Esophagus (tissue), 2 donors: ENCODE results near the gene STAT3. TPM values are rescaled to one million over a fixed set of nuclear protein-coding genes. Genes with fewer than 3 reads are reported as not detected.
A peak's percentile ranks its signal among the peaks of the same experiment; 100 is the strongest.

Source experiments
- H3K27ac ChIP-seq, 2 donors: one replicate each; pipeline ENCODE4 v1.5.1; 2013; ENCODE audit warnings: low read depth in 2 of 2, mild to moderate bottlenecking in 2 of 2, inconsistent platforms in 1 of 2, low read length in 1 of 2, moderate library complexity in 1 of 2
- H3K27me3 ChIP-seq, 2 donors: one replicate each; pipeline ENCODE4 v1.6.1; 2013; ENCODE audit warnings: low read length in 2 of 2, control low read depth in 1 of 2, mild to moderate bottlenecking in 1 of 2; ENCODE audit not compliant: insufficient read depth in 2 of 2, control insufficient read depth in 1 of 2
- H3K36me3 ChIP-seq, 2 donors: one replicate each; pipeline ENCODE4 v1.6.1; 2013; ENCODE audit warnings: low read length in 1 of 2; ENCODE audit not compliant: control insufficient read depth in 2 of 2, insufficient read depth in 2 of 2
- H3K4me1 ChIP-seq, 2 donors: one replicate each; pipeline ENCODE4 v1.6.1; 2013; ENCODE audit warnings: low read length in 1 of 2; ENCODE audit not compliant: control insufficient read depth in 2 of 2, insufficient read depth in 2 of 2
- H3K4me3 ChIP-seq, 2 donors: one replicate each; pipeline ENCODE4 v1.5.1; 2013; ENCODE audit warnings: low read length in 2 of 2, mild to moderate bottlenecking in 2 of 2, low read depth in 1 of 2, moderate library complexity in 1 of 2
- H3K9me3 ChIP-seq, 2 donors: one replicate each; pipeline ENCODE4 v1.6.1; 2013; ENCODE audit warnings: mild to moderate bottlenecking in 2 of 2, low read depth in 1 of 2, low read length in 1 of 2, moderate library complexity in 1 of 2; ENCODE audit not compliant: control insufficient read depth in 2 of 2, insufficient read depth in 1 of 2
- WGBS, 2 donors: extraction: QIAGEN DNeasy Blood & Tissue Kit; methylation state at CpG; one replicate each; pipeline ENCODE4 v1.1.7; 2013; 5-methylcytosine and 5-hydroxymethylcytosine counted together
- polyA plus RNA-seq, 2 donors: library from polyadenylated mRNA; stranded (reverse); fragments of 200-250 nt; gene quantifications; one replicate each; pipeline ENCODE4 v1.2.3, GENCODE V29; 2013
- donor health status: healthy with polysubstance abuse.
- donor health status: Bipolar disorder and iron deficiency.

STAT3 gene
- polyA plus RNA-seq, 2 donors: 30.8 to 64.2 TPM

- peaks cover 12 to 14% of the 10 kb centered on the region in 2 donors for H3K36me3 ChIP-seq
- no peaks in the 10 kb centered on the region for H3K4me1 ChIP-seq
- no peak overlapping the region for H3K27ac ChIP-seq
- H3K9me3 ChIP-seq: no peaks in the 10 kb centered on the region
- H3K4me3 ChIP-seq: no peak overlapping the region
- no peaks in the 10 kb centered on the region for H3K27me3 ChIP-seq
These were observed 47.5 kb downstream of the STAT3 start for GRCh38 chr17:42340691-42341127.

- Histone ChIP-seq H3K9me3 (no peaks in the 10 kb centered on the region), H3K36me3 (peaks cover 12 to 15% of the 10 kb centered on the region in 2 donors), H3K27me3 (no peaks in the 10 kb centered on the region), H3K4me1 (no peaks in the 10 kb centered on the region), H3K4me3 (no peak overlapping the region), H3K27ac (no peak overlapping the region)
- 91 to 97% methylated on average over 5 of the region's 5 CpGs for WGBS, 2 donors
These were observed 49.0 kb downstream of the STAT3 start for GRCh38 chr17:42339221-42339620.

GRCh38 chr17:42338427-42338985 is 49.7 kb downstream of the STAT3 start:
- Histone ChIP-seq H3K27ac (no peak overlapping the region), H3K27me3 (no peaks in the 10 kb centered on the region), H3K4me3 (no peak overlapping the region), H3K4me1 (no peaks in the 10 kb centered on the region), H3K36me3 (peaks cover 14 to 16% of the 10 kb centered on the region in 2 donors), H3K9me3 (no peaks in the 10 kb centered on the region)
- 88% methylated on average over 4 of the region's 4 CpGs for WGBS, 2 donors

- Histone ChIP-seq H3K27ac (peak overlapping the region in 1 of 2 donors; percentile 63), H3K36me3 (peaks cover 20 to 22% of the 10 kb centered on the region in 2 donors), H3K4me3 (no peak overlapping the region), H3K27me3 (no peaks in the 10 kb centered on the region), H3K4me1 (no peaks in the 10 kb centered on the region), H3K9me3 (no peaks in the 10 kb centered on the region)
- WGBS, 2 donors: 64 to 66% methylated on average over 15 of the region's 15 CpGs
These were observed 50.8 kb downstream of the STAT3 start for GRCh38 chr17:42337442-42337841.

- Histone ChIP-seq H3K27me3 (no peaks in the 10 kb centered on the region), H3K36me3 (peaks cover 20 to 23% of the 10 kb centered on the region in 2 donors), H3K9me3 (no peaks in the 10 kb centered on the region), H3K27ac (no peak overlapping the region), H3K4me1 (no peaks in the 10 kb centered on the region), H3K4me3 (no peak overlapping the region)
- 83 to 88% methylated on average over 3 of the region's 3 CpGs for WGBS, 2 donors
These were observed 53.6 kb downstream of the STAT3 start for GRCh38 chr17:42334677-42335076.

GRCh38 chr17:42333053-42333452 is 55.2 kb downstream of the STAT3 start:
- 43 to 62% methylated on average over 1 of the region's 1 CpG for WGBS, 2 donors
- H3K9me3 ChIP-seq: no peaks in the 10 kb centered on the region
- H3K4me1 ChIP-seq: peaks cover 0 to 2% of the 10 kb centered on the region in 2 donors
- no peak overlapping the region for H3K27ac ChIP-seq
- H3K4me3 ChIP-seq: no peak overlapping the region
- peaks cover 16 to 28% of the 10 kb centered on the region in 2 donors for H3K36me3 ChIP-seq
- H3K27me3 ChIP-seq: no peaks in the 10 kb centered on the region

- peak overlapping the region; percentile 73 to 85 for H3K27ac ChIP-seq
- no peaks in the 10 kb centered on the region for H3K9me3 ChIP-seq
- H3K27me3 ChIP-seq: no peaks in the 10 kb centered on the region
- peaks cover 16 to 21% of the 10 kb centered on the region in 2 donors for H3K36me3 ChIP-seq
- 29 to 36% methylated on average over 11 of the region's 11 CpGs for WGBS, 2 donors
- no peak overlapping the region for H3K4me3 ChIP-seq
- H3K4me1 ChIP-seq: peaks cover 0 to 2% of the 10 kb centered on the region in 2 donors
These were observed 58.9 kb downstream of the STAT3 start for GRCh38 chr17:42329025-42329976.

GRCh38 chr17:42325026-42325425 is 63.2 kb downstream of the STAT3 start:
- H3K27me3 ChIP-seq: no peaks in the 10 kb centered on the region
- 40 to 69% methylated on average over 7 of the region's 7 CpGs for WGBS, 2 donors

GRCh38 chr17:42323268-42323773 is 64.9 kb downstream of the STAT3 start:
- peak overlapping the region in 1 of 2 donors; percentile 68 for H3K27ac ChIP-seq
- H3K4me3 ChIP-seq: no peak overlapping the region
- no peaks in the 10 kb centered on the region for H3K9me3 ChIP-seq
- no peaks in the 10 kb centered on the region for H3K27me3 ChIP-seq
- peaks cover 8 to 25% of the 10 kb centered on the region in 2 donors for H3K36me3 ChIP-seq
- peaks cover 3 to 4% of the 10 kb centered on the region in 2 donors for H3K4me1 ChIP-seq
- WGBS, 2 donors: 73 to 74% methylated on average over 5 of the region's 5 CpGs

More at GRCh38 chr17:42325026-42325425, 63.2 kb downstream of the STAT3 start:
- Histone ChIP-seq H3K27ac (peak overlapping the region; percentile 8 to 61), H3K4me3 (no peak overlapping the region), H3K4me1 (peaks cover 0 to 6% of the 10 kb centered on the region in 2 donors), H3K9me3 (no peaks in the 10 kb centered on the region), H3K36me3 (peaks cover 6 to 21% of the 10 kb centered on the region in 2 donors)
